ENCODE results near the gene ACTMAP. TPM values are rescaled to one million over a fixed set of nuclear protein-coding genes. Genes with fewer than 3 reads are reported as not detected.

ACTMAP gene
- total and polyA plus RNA-seq, 2 of the 13 experiments (the other 11 are each of a cell fraction or from before 2014, with no cell fraction given), result 2.2 to 7.9 TPM

DNA sequence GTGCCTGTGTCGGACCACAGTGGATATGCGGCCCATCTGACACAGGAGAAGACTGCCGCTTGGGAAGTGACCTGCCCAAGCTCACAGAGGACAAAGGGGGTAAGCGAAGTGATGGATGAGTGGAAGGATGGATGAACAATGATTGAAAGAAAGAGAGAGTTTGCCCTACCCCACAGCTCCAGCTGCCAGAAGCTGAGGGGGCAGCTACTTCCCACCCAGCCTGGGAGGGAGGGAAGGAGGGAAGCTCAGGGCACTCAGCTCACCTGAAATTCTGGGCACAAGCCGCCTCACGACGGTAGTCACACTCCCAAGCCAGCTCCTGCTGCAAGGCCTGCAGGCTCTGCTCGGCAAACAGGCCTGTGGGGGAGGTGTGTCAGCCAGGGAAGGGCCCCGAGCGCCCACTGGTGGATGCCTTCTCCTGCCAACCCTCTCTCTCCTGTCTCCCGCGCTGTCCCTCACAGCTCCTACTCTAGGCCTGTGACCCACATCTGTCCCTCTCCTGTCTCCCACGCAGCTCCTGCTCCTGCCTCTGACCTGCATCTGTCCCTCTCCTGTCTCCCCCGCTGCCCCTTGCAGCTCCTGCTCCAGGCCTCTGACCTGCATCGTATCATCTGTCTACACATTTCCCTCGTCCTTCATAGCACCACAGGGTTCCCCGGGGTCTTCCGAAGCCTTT, 47.8 kb downstream of the ACTMAP start (continued):
- TF ChIP-seq TBP (CRISPR knock-in tag; IDR thresholded peaks at IDR 0.05), result no peak
- TF ChIP-seq ZNF614 (CRISPR knock-in tag; IDR thresholded peaks at IDR 0.05; ENCODE audit: borderline replicate concordance), result no peak
- TF ChIP-seq YEATS2 (CRISPR knock-in tag; IDR thresholded peaks at IDR 0.05; ENCODE audit: borderline replicate concordance), result no peak
- TF ChIP-seq, protein P1, sequence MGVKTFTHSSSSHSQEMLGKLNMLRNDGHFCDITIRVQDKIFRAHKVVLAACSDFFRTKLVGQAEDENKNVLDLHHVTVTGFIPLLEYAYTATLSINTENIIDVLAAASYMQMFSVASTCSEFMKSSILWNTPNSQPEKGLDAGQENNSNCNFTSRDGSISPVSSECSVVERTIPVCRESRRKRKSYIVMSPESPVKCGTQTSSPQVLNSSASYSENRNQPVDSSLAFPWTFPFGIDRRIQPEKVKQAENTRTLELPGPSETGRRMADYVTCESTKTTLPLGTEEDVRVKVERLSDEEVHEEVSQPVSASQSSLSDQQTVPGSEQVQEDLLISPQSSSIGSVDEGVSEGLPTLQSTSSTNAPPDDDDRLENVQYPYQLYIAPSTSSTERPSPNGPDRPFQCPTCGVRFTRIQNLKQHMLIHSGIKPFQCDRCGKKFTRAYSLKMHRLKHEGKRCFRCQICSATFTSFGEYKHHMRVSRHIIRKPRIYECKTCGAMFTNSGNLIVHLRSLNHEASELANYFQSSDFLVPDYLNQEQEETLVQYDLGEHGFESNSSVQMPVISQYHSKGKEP (CRISPR knock-in tag; IDR thresholded peaks at IDR 0.05), result no peak
- TF ChIP-seq ZNF549 (CRISPR knock-in tag; IDR thresholded peaks at IDR 0.05), result no peak
- TF ChIP-seq TOE1 (CRISPR knock-in tag; IDR thresholded peaks at IDR 0.05), result no peak
- TF ChIP-seq SUZ12 (IDR thresholded peaks at IDR 0.05; ENCODE audit: low read depth, low read length), result no peak
- 0 out of 2 replicates have a peak, but pooled peaks have one; percentile 26 for TF ChIP-seq ZNF230 (CRISPR knock-in tag; IDR thresholded peaks at IDR 0.05)
- TF ChIP-seq ZNF432 (CRISPR knock-in tag; IDR thresholded peaks at IDR 0.05; ENCODE audit: borderline replicate concordance), result no peak
- no peak for TF ChIP-seq ZNF879 (CRISPR knock-in tag; IDR thresholded peaks at IDR 0.05)
- TF ChIP-seq, protein P2, sequence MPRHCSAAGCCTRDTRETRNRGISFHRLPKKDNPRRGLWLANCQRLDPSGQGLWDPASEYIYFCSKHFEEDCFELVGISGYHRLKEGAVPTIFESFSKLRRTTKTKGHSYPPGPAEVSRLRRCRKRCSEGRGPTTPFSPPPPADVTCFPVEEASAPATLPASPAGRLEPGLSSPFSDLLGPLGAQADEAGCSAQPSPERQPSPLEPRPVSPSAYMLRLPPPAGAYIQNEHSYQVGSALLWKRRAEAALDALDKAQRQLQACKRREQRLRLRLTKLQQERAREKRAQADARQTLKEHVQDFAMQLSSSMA (CRISPR knock-in tag; IDR thresholded peaks at IDR 0.05), result no peak
- no peak for TF ChIP-seq GTF3A (CRISPR knock-in tag; conservative IDR thresholded peaks at IDR 0.05)
- TF ChIP-seq, protein P3, sequence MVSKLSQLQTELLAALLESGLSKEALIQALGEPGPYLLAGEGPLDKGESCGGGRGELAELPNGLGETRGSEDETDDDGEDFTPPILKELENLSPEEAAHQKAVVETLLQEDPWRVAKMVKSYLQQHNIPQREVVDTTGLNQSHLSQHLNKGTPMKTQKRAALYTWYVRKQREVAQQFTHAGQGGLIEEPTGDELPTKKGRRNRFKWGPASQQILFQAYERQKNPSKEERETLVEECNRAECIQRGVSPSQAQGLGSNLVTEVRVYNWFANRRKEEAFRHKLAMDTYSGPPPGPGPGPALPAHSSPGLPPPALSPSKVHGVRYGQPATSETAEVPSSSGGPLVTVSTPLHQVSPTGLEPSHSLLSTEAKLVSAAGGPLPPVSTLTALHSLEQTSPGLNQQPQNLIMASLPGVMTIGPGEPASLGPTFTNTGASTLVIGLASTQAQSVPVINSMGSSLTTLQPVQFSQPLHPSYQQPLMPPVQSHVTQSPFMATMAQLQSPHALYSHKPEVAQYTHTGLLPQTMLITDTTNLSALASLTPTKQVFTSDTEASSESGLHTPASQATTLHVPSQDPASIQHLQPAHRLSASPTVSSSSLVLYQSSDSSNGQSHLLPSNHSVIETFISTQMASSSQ (IDR thresholded peaks at IDR 0.05; ENCODE audit: low read depth), result no peak
- TF ChIP-seq, protein P3 (CRISPR knock-in tag; IDR thresholded peaks at IDR 0.05; ENCODE audit: borderline replicate concordance), result no peak
- no peak for TF ChIP-seq ZNF558 (CRISPR knock-in tag; IDR thresholded peaks at IDR 0.05; ENCODE audit: borderline replicate concordance)
- TF ChIP-seq NR2F1 (CRISPR knock-in tag; IDR thresholded peaks at IDR 0.05), result no peak
- TF ChIP-seq PHF5A (CRISPR knock-in tag; IDR thresholded peaks at IDR 0.05; ENCODE audit: low read depth, unreplicated experiment), result no peak
- TF ChIP-seq DPF2 (CRISPR knock-in tag; IDR thresholded peaks at IDR 0.05; ENCODE audit: borderline replicate concordance, low read depth), result no peak
- no peak for TF ChIP-seq MAF1 (CRISPR knock-in tag; IDR thresholded peaks at IDR 0.05; ENCODE audit: borderline replicate concordance)
- no peak for TF ChIP-seq ZNF772 (CRISPR knock-in tag; IDR thresholded peaks at IDR 0.05)
- no peak for TF ChIP-seq ZNF777 (CRISPR knock-in tag; IDR thresholded peaks at IDR 0.05)
- TF ChIP-seq, protein P4, sequence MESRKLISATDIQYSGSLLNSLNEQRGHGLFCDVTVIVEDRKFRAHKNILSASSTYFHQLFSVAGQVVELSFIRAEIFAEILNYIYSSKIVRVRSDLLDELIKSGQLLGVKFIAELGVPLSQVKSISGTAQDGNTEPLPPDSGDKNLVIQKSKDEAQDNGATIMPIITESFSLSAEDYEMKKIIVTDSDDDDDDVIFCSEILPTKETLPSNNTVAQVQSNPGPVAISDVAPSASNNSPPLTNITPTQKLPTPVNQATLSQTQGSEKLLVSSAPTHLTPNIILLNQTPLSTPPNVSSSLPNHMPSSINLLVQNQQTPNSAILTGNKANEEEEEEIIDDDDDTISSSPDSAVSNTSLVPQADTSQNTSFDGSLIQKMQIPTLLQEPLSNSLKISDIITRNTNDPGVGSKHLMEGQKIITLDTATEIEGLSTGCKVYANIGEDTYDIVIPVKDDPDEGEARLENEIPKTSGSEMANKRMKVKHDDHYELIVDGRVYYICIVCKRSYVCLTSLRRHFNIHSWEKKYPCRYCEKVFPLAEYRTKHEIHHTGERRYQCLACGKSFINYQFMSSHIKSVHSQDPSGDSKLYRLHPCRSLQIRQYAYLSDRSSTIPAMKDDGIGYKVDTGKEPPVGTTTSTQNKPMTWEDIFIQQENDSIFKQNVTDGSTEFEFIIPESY (CRISPR knock-in tag; IDR thresholded peaks at IDR 0.05), result peak; percentile 56; the same call in 1 of the 2 replicates
- peak; percentile 53; the same call in 1 of the 2 replicates for TF ChIP-seq MYC (CRISPR knock-in tag; IDR thresholded peaks at IDR 0.05; ENCODE audit: borderline replicate concordance)
